T-helper 1 cell treated with Interleukin-12 subunit alpha and Interleukin-12 subunit beta and Interleukin-4 antibody, amounts not matched to agents 30 μg/mL and 1 μg/mL, for 36 hours (primary cell): ENCODE results near the gene HECW1.
"Not testable (repeated sequence)": the region's sequence is repeated elsewhere in the genome, so short reads cannot be mapped to it uniquely, and the experiment has no call there.

Experiments used
- H3K27ac Mint-ChIP-seq: one replicate; pipeline ENCODE4 v1.8.0; 2021; ENCODE audit warnings: mild to moderate bottlenecking, mixed read lengths
- H3K27me3 Mint-ChIP-seq: one replicate; pipeline ENCODE4 v1.8.0; 2021; ENCODE audit warnings: low read depth, mixed read lengths
- H3K36me3 Mint-ChIP-seq: one replicate; pipeline ENCODE4 v1.8.0; 2021; ENCODE audit warnings: low read depth, mixed read lengths
- H3K4me1 Mint-ChIP-seq: one replicate; pipeline ENCODE4 v1.8.0; 2021; ENCODE audit warnings: low read depth, mixed read lengths
- H3K4me3 Mint-ChIP-seq: one replicate; pipeline ENCODE4 v1.8.0; 2021; ENCODE audit warnings: mild to moderate bottlenecking, moderate library complexity, mixed read lengths
- H3K9me3 Mint-ChIP-seq: one replicate; pipeline ENCODE4 v1.8.0; 2021; ENCODE audit warnings: mixed read lengths

Gene HECW1

DNA sequence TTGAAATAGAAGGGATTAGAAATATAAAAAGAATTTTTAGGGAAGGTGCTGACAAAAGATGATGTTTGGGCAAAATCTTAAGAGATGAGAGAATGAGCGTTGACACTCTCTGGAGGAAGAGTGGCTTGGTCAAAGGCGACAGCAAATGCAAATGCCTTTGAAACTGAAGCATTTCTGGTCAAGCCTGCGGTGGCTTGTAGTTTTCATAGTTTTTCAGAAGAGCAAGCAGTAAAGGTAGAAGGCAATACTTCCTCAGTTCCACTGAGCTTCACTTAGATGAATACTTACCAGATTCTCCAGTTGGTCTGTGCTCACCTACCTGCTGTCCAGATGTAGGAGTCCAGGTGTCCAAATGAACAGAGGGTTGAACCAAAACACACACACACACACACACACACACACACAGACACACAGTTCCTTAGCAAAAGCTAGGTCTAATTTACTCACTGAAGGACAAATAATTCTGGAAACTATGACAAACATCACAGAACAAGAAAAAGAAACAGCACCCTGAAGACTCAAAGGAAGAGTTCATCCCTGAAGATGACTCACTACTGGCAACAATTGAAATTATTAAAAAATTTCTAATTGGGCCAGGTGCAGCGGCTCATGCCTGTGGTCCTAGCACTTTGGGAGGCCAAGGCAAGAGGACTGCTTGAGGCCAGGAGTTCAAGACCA lies 458.4 kb downstream of the HECW1 start:
- Mint-ChIP-seq H3K9me3 (no peaks in the 10 kb centered on the region), H3K27me3 (peaks cover 1% of the 10 kb centered on the region), H3K4me3 (no peak overlapping the region), H3K27ac (peak overlapping the region; percentile 3), H3K4me1 (peaks cover 18% of the 10 kb centered on the region), H3K36me3 (no peaks in the 10 kb centered on the region)

DNA sequence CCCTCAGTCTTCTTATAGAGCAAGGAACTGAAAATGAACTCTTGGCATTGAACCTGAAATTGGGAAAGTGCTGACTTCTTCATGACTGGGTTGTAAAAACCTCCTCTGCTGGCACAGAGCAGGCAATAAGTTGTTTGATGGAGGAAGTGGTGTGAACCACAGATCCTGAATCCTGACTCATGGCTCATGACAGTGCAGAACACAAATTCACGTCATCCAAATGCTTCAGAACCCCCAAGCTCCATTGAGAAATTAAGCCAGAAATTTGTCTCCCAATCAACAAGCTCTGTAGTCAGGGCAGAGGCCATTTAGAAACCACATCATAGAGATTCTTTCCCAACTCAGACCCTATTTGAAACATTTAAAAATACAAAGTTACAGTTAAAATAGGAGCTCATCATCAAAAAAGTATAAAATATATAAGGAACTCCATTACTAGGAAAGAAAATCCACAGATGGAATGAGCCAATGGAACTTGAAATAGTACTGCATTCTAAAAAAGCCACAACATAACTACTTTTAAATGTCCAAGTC lies 460.1 kb downstream of the HECW1 start:
- no peak overlapping the region for H3K4me3 Mint-ChIP-seq
- peaks cover 21% of the 10 kb centered on the region for H3K4me1 Mint-ChIP-seq

DNA sequence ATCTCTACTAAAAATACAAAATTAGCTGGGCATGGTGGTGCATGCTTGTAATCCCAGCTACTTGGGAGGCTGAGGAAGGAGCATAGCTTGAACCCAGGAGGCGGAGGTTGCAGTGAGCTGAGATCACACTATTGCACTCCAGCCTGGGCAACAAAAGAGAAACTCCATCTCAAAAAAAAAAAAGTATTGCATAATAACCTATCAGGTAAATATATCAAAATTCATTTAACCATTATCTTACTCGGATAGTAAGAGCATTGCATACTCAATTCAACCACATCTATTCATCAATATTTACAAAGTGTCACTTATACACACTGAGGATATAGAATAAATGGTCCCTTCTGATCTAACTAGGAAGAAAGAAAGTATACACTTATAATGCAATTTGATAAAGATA lies 461.4 kb downstream of the HECW1 start:
- H3K36me3 Mint-ChIP-seq, H3K4me3 Mint-ChIP-seq, H3K27ac Mint-ChIP-seq, H3K9me3 Mint-ChIP-seq, H3K27me3 Mint-ChIP-seq: not testable (repeated sequence)
- peaks cover 25% of the 10 kb centered on the region for H3K4me1 Mint-ChIP-seq

More for the DNA sequence above, 460.1 kb downstream of the HECW1 start:
- H3K27ac Mint-ChIP-seq = peak overlapping the region; percentile 23
- peaks cover 2% of the 10 kb centered on the region for H3K36me3 Mint-ChIP-seq
- no peaks in the 10 kb centered on the region for H3K27me3 Mint-ChIP-seq
- H3K9me3 Mint-ChIP-seq = no peaks in the 10 kb centered on the region

DNA sequence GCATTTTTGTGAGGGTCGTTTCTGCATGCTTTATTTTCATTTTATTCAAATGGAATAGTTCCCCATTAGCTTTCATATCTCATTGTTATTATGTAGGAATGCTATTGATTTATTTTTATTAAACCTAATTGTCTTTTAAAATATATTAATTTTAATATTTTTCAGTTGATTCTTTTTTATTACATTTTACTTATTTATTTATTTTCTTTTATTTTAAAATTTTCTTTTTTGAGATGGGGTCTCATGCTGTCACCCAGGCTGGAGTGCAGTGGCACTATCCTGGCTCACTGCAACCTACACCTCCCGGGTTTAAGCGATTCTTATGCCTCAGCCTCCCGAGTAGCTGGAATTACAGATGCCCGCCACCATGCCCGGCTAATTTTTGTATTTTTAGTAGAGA lies 463.1 kb downstream of the HECW1 start:
- H3K9me3 Mint-ChIP-seq = no peaks in the 10 kb centered on the region
- peaks cover 2% of the 10 kb centered on the region for H3K27me3 Mint-ChIP-seq
- no peak overlapping the region for H3K27ac Mint-ChIP-seq
- H3K36me3 Mint-ChIP-seq = peaks cover 9% of the 10 kb centered on the region
- H3K4me3 Mint-ChIP-seq = no peak overlapping the region
- H3K4me1 Mint-ChIP-seq = peaks cover 23% of the 10 kb centered on the region

DNA sequence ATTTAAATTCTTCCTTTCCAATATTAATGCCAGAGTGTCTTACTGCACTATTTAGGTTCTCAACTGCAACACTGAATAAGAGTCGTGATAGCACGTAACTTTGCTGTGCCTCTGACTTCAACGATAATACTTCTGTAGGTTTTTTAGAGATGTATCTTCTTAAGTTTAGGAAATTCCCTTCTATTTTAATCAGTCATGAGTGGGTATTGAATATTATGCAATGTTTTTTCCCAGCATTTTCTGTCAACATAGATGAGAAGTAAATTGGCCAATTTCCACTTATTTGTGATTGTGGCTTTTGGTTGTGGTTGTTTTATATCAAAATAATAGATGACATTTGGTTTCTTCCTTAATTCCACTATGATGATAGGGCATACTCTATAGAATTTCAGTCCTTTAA lies 463.8 kb downstream of the HECW1 start:
- peaks cover 9% of the 10 kb centered on the region for H3K27me3 Mint-ChIP-seq
- no peaks in the 10 kb centered on the region for H3K9me3 Mint-ChIP-seq
- no peak overlapping the region for H3K4me3 Mint-ChIP-seq
- H3K36me3 Mint-ChIP-seq = peaks cover 9% of the 10 kb centered on the region
- peaks cover 20% of the 10 kb centered on the region for H3K4me1 Mint-ChIP-seq
- H3K27ac Mint-ChIP-seq = no peak overlapping the region

DNA sequence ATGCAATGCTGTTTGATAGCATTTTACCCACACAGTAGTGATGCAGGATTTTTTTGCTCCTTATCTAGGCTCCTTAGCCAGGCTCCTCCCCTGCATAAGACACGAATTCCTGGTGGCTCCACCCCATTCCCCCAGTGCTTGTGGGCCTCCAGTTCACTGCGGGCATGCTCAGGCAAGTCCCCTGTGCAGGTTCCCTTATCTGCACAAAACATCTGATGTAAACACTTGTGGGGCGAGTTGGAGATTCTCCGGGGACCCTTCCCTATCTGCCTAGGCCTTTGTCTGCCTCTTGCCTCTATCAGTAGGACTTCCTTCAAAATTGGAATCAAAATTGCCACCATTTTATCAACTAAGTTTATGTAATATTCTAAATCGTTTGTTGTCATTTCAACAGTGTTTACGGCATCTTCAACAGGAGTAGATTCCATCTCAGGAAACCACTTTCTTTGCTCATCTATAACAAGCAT lies 465.1 kb downstream of the HECW1 start:
- H3K27me3 Mint-ChIP-seq = peaks cover 22% of the 10 kb centered on the region
- H3K9me3 Mint-ChIP-seq = no peaks in the 10 kb centered on the region
- no peak overlapping the region for H3K4me3 Mint-ChIP-seq
- peaks cover 9% of the 10 kb centered on the region for H3K36me3 Mint-ChIP-seq
- peaks cover 21% of the 10 kb centered on the region for H3K4me1 Mint-ChIP-seq
- H3K27ac Mint-ChIP-seq = no peak overlapping the region

DNA sequence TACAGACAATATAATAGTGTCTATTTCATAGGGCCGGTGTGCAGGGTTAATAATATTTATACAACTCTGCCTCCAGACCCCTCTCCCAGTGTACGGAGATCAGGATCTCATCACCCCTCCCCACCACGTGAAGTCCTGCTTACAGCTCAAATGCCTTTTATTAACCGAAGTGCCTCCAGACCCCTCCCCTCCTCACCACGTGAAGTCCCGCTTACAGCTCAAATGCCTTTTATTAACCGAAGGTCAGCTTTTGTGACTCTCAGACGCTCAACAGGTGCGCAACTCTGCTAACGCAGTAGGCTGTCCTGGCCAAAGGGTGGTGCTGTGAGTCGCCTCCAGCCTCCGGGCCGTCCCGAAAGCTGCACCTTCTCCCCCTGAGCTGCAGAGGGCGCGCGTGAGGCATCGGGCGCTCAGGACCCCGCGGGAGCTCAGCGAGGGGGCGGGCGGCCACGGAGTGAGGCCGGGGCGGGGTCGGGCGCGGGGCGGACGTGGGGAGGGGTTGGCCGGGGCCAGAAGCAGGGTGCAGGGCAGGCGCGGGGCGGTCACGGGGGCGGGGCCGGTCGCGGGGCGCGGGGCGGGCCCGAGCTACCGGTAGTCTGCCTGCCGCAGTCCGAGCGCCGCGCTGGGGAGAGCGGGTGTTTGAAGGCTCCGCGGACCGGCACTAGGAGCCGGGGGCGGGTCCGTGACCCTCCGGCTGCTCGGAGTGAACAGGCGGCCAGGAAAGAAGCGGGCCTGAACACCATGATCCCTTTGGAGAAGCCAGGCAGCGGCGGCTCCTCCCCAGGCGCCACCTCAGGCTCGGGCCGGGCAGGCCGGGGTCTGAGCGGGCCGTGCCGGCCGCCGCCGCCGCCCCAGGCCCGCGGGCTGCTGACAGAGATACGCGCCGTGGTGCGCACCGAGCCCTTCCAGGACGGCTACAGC lies 470.3 kb downstream of the HECW1 start, which contains the start of gene STK17A:
Gene STK17A, plus strand, starts transcription at position 606 of the 921 bp plus-strand sequence. Its CDS starts 136 bp downstream, at position 742.
- H3K4me1 Mint-ChIP-seq = peaks cover 30% of the 10 kb centered on the region
- peak within 1 kb of the TSS; percentile 91 for H3K4me3 Mint-ChIP-seq
- peak within 1 kb of the TSS; percentile 97 for H3K27ac Mint-ChIP-seq
- peaks cover 24% of the 10 kb centered on the region for H3K27me3 Mint-ChIP-seq
- H3K9me3 Mint-ChIP-seq = no peaks in the 10 kb centered on the region
- H3K36me3 Mint-ChIP-seq = peaks cover 32% of the 10 kb centered on the region

DNA sequence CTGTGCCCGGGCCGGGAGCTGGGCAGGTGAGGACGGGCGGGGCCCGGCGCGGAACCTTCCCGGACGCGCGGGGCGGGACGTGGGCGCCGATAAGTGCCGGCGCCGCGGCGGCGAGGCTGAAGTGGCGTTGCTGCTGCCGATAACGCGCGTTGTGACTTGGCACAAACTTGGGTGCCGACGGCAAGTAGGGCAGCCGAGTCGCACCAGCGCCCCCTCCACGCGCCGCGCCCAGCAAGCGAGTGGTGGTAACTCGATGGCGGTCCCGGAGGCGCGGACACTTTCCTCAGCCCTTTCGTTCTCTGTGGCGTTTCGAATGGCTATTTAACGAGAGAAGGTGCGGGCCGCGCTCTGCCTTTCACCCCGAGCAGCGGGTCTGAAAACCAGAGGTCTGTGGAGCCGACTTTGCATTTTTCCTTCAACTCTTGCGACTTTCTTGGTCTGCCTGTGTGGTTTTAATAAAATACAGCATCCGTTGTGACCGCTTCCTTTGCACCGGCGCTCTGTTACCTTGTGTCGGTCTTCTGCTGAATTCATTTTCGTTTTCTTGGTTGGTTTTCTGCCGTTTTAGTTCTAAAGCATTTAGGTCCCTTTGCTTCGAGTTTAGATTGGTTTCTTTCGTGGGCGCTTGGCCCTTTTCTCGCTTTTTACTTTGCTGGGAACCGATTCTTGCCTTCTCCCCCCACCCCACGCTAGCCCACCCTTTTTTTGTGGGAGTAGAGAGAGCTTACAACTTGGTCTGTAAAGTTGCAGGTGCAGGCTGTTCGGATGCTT lies 471.2 kb downstream of the HECW1 start:
- H3K27ac Mint-ChIP-seq = peak overlapping the region; percentile 97
- H3K36me3 Mint-ChIP-seq = peaks cover 31% of the 10 kb centered on the region
- peaks cover 31% of the 10 kb centered on the region for H3K4me1 Mint-ChIP-seq
- H3K4me3 Mint-ChIP-seq = peak overlapping the region; percentile 91
- H3K27me3 Mint-ChIP-seq = peaks cover 24% of the 10 kb centered on the region
- H3K9me3 Mint-ChIP-seq = no peaks in the 10 kb centered on the region

DNA sequence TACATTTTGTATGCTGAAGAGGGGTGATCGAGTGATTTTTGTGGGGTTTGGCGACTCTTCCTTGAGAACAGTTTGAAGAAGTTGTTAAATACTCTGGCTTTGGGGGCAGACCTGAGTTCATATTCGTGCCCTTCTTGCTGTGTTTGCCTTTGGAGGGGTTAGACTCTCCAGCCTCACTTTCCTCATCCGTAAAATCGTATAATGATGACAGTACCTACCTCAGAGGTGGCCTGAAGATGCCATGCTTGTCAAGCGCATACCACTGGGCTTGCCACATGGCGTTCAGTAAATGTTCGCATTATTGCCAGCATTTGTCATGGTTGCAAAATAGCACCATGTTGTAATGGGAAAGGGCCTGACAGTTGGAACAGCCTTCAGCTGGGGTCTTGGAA lies 471.7 kb downstream of the HECW1 start:
- H3K9me3 Mint-ChIP-seq = no peaks in the 10 kb centered on the region
- peaks cover 31% of the 10 kb centered on the region for H3K36me3 Mint-ChIP-seq
- H3K27ac Mint-ChIP-seq = peak overlapping the region; percentile 97
- H3K27me3 Mint-ChIP-seq = peaks cover 24% of the 10 kb centered on the region
- peak overlapping the region; percentile 91 for H3K4me3 Mint-ChIP-seq
- H3K4me1 Mint-ChIP-seq = peaks cover 34% of the 10 kb centered on the region

DNA sequence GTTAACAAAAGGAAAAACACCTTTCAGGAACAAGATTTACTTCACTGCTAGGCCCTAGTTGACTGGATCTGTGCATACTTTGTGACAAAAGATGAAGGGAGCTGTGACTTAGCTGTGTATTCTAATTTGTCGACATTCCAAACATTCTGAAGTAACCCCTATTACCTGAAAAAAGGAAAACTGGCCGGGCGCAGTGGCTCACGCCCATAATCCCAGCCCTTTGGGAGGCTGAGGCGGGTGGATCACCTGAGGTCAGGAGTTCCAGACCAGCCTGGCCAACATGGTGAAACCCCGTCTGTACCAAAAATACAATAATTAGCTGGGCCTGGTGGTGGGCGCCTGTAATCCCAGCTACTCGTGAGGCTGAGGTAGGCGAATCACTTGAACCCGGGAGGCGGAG lies 472.3 kb downstream of the HECW1 start:
- Mint-ChIP-seq H3K36me3 (peaks cover 36% of the 10 kb centered on the region), H3K4me1 (peaks cover 39% of the 10 kb centered on the region)
- not testable (repeated sequence) for H3K9me3 Mint-ChIP-seq

DNA sequence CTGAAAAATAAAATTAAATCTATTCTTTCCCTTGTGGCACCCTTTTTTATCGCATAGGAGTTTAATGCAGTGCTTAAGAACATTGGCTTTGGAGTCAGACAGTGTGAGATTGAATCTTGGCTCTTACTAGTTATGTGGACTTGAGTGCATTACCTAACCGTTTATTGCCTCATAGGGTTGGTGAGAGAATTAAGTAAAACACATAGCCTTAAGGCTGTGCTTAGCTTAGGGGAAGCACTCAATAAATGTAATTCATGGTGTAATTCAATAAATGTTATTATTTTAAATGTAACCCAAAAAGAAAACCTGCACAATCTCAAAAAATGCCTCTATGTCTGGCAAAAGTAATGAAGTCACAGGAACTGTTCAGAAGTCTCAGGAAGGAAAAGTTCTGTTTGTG lies 473.1 kb downstream of the HECW1 start:
- peak overlapping the region; percentile 91 for H3K4me3 Mint-ChIP-seq
- peaks cover 45% of the 10 kb centered on the region for H3K4me1 Mint-ChIP-seq
- peaks cover 22% of the 10 kb centered on the region for H3K27me3 Mint-ChIP-seq
- H3K36me3 Mint-ChIP-seq = peaks cover 41% of the 10 kb centered on the region
- H3K27ac Mint-ChIP-seq = peak overlapping the region; percentile 97
- H3K9me3 Mint-ChIP-seq = no peaks in the 10 kb centered on the region

More for the DNA sequence above, 472.3 kb downstream of the HECW1 start:
- Mint-ChIP-seq H3K27me3 (peaks cover 24% of the 10 kb centered on the region), H3K4me3 (peak overlapping the region; percentile 91), H3K27ac (peak overlapping the region; percentile 97)

DNA sequence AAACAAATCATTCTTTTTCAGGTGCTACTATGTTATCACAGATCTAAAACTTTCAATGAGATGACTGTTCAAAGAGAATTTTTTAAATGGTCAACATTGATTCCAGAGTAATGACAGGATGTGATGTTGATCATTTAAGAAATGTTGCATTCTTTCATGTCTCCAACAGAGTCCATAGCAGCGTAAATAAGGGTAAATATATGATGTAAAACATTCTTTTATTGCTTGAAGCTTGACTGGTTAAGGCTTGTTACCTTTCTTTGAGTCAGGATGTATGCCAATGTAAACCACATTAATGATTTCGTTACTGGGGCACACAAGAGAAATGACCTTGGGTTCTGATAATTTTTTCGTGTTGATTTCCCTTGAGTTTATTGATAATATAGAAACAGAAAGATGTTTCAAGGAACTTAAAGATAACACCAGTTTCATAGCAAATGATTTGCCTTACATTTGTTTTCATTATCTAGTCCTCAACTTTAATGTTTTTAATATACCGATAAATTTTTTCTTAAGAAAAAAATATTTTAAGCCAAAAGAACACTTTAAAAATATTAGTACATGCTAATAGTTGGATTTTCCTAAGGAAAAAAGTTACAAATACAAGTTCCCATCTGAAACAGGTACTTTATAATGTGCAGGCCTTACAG lies 473.9 kb downstream of the HECW1 start:
- peaks cover 14% of the 10 kb centered on the region for H3K27me3 Mint-ChIP-seq
- H3K36me3 Mint-ChIP-seq = peaks cover 44% of the 10 kb centered on the region
- no peaks in the 10 kb centered on the region for H3K9me3 Mint-ChIP-seq
- H3K4me3 Mint-ChIP-seq = peak overlapping the region; percentile 91
- peak overlapping the region; percentile 97 for H3K27ac Mint-ChIP-seq
- peaks cover 50% of the 10 kb centered on the region for H3K4me1 Mint-ChIP-seq

DNA sequence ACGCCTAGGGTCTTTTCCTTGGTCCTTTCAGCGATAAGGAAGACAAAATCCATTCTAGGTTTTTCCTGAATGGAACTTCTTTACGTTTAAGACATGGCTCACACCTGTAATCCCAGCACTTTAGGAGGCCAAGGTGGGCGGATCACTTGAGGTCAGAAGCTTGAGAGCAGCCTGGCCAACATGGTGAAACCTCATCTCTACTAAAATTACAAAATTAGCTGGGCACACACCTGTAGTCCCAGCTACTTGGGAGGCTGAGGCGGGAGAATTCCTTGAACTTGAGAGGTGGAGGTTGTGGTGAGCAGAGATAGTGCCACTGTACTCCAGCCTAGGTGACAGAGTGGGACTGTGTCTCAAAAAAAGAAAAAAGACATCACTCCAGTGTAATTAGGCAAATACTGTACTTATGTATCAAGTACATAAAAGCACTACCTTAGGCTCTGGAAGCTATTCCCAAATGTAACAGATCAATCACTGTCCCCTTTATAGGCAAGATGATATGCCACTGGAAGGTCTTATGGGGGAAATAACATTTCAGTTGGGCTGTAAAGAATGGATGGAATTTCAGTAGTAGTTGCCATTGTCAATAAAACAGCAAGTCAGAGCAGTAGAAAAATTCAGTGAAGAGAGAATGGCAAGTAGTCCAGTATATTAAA lies 476.2 kb downstream of the HECW1 start:
- H3K9me3 Mint-ChIP-seq = no peaks in the 10 kb centered on the region
- H3K27me3 Mint-ChIP-seq = no peaks in the 10 kb centered on the region
- H3K36me3 Mint-ChIP-seq = peaks cover 54% of the 10 kb centered on the region
- peak overlapping the region; percentile 70 for H3K4me3 Mint-ChIP-seq
- peaks cover 59% of the 10 kb centered on the region for H3K4me1 Mint-ChIP-seq
- H3K27ac Mint-ChIP-seq = peak overlapping the region; percentile 34
